ENCODE data around the gene CDX4.

The CDX4 gene

DNA sequence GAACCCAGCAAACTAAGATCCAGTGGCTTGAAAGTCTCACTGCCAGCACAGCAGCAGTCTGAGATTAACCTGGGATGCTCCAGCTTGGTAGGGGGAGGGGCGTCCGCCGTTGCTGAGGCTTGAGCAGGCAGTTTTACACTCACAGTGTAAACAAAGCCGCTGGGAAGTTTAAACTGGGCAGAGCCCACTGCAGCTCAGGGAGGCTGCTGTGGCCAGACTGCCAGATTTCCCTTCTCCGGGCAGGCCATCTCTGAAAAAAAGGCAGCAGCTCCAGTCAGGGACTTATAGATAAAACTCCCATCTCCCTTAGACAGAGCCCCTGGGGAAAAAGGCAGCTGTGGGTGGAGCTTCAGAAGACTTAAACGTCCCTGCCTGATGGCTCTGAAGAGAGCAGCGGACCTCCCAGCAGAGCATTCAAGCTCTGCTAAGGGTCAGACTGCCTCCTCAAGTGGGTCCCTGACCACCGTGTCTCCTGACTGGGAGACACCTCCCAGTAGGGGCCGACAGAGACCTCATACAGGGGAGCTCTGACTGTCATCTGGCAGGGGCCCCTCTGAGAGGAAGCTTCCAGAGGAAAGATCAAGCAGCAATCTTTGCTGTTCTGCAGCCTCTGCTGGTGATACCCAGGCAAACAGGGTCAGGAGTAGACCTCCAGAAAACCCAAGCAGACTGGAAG lies 45.1 kb upstream of the CDX4 start:
- H4K20me1 ChIP-seq (ENCODE audit: insufficient read depth, low read length, poor library complexity, severe bottlenecking), result no peaks in the 10 kb centered on the region
- no peaks in the 10 kb centered on the region for H3K36me3 ChIP-seq (ENCODE audit: insufficient read depth, low read length)
- no peak overlapping the region for H2AFZ ChIP-seq (ENCODE audit: low read length)
- H3K4me1 ChIP-seq (ENCODE audit: insufficient read depth, low read length, poor library complexity, severe bottlenecking), result no peaks in the 10 kb centered on the region
- H3K79me2 ChIP-seq (ENCODE audit: insufficient read depth, low read length), result no peaks in the 10 kb centered on the region
- H3K9ac ChIP-seq (ENCODE audit: low read depth, low read length, poor library complexity, severe bottlenecking), result no peak overlapping the region
- H3K27me3 ChIP-seq (ENCODE audit: insufficient read depth, low read length, poor library complexity, severe bottlenecking), result no peaks in the 10 kb centered on the region
- no peaks in the 10 kb centered on the region for H3K9me3 ChIP-seq (ENCODE audit: insufficient read depth, low read depth, low read length)
- H3K4me3 ChIP-seq (ENCODE audit: low read length, poor library complexity, severe bottlenecking), result no peak overlapping the region
- TF ChIP-seq, protein P1, sequence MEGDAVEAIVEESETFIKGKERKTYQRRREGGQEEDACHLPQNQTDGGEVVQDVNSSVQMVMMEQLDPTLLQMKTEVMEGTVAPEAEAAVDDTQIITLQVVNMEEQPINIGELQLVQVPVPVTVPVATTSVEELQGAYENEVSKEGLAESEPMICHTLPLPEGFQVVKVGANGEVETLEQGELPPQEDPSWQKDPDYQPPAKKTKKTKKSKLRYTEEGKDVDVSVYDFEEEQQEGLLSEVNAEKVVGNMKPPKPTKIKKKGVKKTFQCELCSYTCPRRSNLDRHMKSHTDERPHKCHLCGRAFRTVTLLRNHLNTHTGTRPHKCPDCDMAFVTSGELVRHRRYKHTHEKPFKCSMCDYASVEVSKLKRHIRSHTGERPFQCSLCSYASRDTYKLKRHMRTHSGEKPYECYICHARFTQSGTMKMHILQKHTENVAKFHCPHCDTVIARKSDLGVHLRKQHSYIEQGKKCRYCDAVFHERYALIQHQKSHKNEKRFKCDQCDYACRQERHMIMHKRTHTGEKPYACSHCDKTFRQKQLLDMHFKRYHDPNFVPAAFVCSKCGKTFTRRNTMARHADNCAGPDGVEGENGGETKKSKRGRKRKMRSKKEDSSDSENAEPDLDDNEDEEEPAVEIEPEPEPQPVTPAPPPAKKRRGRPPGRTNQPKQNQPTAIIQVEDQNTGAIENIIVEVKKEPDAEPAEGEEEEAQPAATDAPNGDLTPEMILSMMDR (conservative IDR thresholded peaks at IDR 0.05; ENCODE audit: low read length), result no peak
- no peak for TF ChIP-seq EZH2phosphoT487 (IDR thresholded peaks at IDR 0.05; ENCODE audit: borderline replicate concordance)
- H3K4me2 ChIP-seq (ENCODE audit: low read depth, low read length, poor library complexity, severe bottlenecking), result no peak overlapping the region
- no peaks in the 10 kb centered on the region for H3F3A ChIP-seq (ENCODE audit: low read depth)
- no peaks in the 10 kb centered on the region for H3K9me2 ChIP-seq (replicated peaks; ENCODE audit: low read depth, low read length)

DNA sequence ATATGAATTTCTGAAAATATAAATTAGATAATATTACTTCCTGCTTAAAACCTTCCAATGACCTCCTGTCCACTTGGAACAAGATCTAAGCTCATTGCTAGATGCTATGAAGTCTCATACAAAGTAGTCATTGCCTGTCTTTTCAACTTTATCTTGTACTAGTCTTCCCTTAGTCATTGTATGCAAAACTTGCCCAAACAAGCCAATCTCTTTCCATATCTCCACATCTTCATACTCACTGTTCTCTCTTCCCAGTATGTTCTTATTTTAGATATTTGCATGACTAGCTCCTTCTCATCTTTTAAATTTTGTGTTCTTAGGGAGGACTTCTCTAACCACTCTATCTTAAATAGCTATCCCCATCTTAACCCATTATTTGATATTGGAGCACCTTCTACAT lies 33.9 kb upstream of the CDX4 start:
- Histone ChIP-seq H2AFZ (ENCODE audit: low read length) (no peak overlapping the region), H3K9ac (ENCODE audit: low read depth, low read length, poor library complexity, severe bottlenecking) (no peak overlapping the region), H3K9me2 (replicated peaks; ENCODE audit: low read depth, low read length) (no peaks in the 10 kb centered on the region), H4K20me1 (ENCODE audit: insufficient read depth, low read length, poor library complexity, severe bottlenecking) (no peaks in the 10 kb centered on the region), H3K9me3 (ENCODE audit: insufficient read depth, low read depth, low read length) (no peaks in the 10 kb centered on the region), H3F3A (ENCODE audit: low read depth) (no peaks in the 10 kb centered on the region), H3K27me3 (ENCODE audit: insufficient read depth, low read length, poor library complexity, severe bottlenecking) (no peaks in the 10 kb centered on the region), H3K4me1 (ENCODE audit: insufficient read depth, low read length, poor library complexity, severe bottlenecking) (no peaks in the 10 kb centered on the region), H3K4me2 (ENCODE audit: low read depth, low read length, poor library complexity, severe bottlenecking) (no peak overlapping the region), H3K36me3 (ENCODE audit: insufficient read depth, low read length) (no peaks in the 10 kb centered on the region), H3K79me2 (ENCODE audit: insufficient read depth, low read length) (no peaks in the 10 kb centered on the region), H3K4me3 (ENCODE audit: low read length, poor library complexity, severe bottlenecking) (no peak overlapping the region)
- TF ChIP-seq, protein P1 (conservative IDR thresholded peaks at IDR 0.05; ENCODE audit: low read length), result no peak
- no peak for TF ChIP-seq EZH2phosphoT487 (IDR thresholded peaks at IDR 0.05; ENCODE audit: borderline replicate concordance)

DNA sequence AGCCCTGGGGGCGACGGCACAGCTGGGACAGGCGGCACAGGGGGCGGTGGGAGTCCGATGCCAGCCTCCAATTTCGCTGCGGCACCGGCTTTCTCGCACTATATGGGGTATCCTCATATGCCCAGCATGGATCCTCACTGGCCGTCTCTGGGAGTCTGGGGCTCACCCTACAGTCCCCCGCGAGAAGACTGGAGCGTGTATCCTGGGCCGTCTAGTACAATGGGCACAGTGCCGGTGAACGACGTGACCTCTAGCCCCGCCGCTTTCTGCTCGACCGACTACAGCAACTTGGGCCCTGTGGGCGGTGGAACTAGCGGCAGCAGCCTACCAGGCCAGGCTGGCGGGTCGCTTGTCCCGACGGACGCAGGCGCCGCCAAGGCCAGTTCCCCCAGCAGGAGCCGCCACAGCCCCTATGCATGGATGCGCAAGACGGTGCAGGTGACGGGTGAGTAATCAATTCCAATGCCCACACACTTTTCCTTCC lies 500 bp downstream of the CDX4 start:
- Histone ChIP-seq H3K4me1 (ENCODE audit: insufficient read depth, low read length, poor library complexity, severe bottlenecking) (no peaks in the 10 kb centered on the region), H2AFZ (ENCODE audit: low read length) (no peak overlapping the region), H3K27me3 (ENCODE audit: insufficient read depth, low read length, poor library complexity, severe bottlenecking) (no peaks in the 10 kb centered on the region), H3K36me3 (ENCODE audit: insufficient read depth, low read length) (no peaks in the 10 kb centered on the region), H3K4me2 (ENCODE audit: low read depth, low read length, poor library complexity, severe bottlenecking) (no peak overlapping the region), H3K9me3 (ENCODE audit: insufficient read depth, low read depth, low read length) (no peaks in the 10 kb centered on the region), H4K20me1 (ENCODE audit: insufficient read depth, low read length, poor library complexity, severe bottlenecking) (no peaks in the 10 kb centered on the region), H3K79me2 (ENCODE audit: insufficient read depth, low read length) (no peaks in the 10 kb centered on the region), H3K9ac (ENCODE audit: low read depth, low read length, poor library complexity, severe bottlenecking) (no peak overlapping the region), H3F3A (ENCODE audit: low read depth) (no peaks in the 10 kb centered on the region), H3K9me2 (replicated peaks; ENCODE audit: low read depth, low read length) (no peaks in the 10 kb centered on the region), H3K4me3 (ENCODE audit: low read length, poor library complexity, severe bottlenecking) (no peak overlapping the region)
- TF ChIP-seq, protein P1 (conservative IDR thresholded peaks at IDR 0.05; ENCODE audit: low read length), result no peak
- TF ChIP-seq EZH2phosphoT487 (IDR thresholded peaks at IDR 0.05; ENCODE audit: borderline replicate concordance), result no peak

Measured in Loucy (cell line).